Thyroid gland (tissue), 4 donors: Measurements from ENCODE around the gene KIAA1671. TPM values are rescaled to one million over a fixed set of nuclear protein-coding genes. Genes with fewer than 3 reads are reported as not detected.

Source experiments
- DNase-seq, 2 donors: peaks; one replicate each; pipeline ENCODE4 v3.0.0-alpha.2; 2019
- H3K27ac ChIP-seq, 3 donors: fragments of 200-600 bp; sonication (generic); 1 replicate in 2 of 3; 2 replicates in 1 of 3; pipeline ENCODE4 v1.5.1; 2016 to 2019; ENCODE audit warnings: mild to moderate bottlenecking in 1 of 3, moderate library complexity in 1 of 3
- H3K27me3 ChIP-seq: fragments of 200-600 bp; sonication (generic); one replicate; pipeline ENCODE4 v1.5.1; 2019
- H3K36me3 ChIP-seq, 2 donors: fragments of 200-600 bp; sonication (generic); one replicate each; pipeline ENCODE4 v1.5.1; 2016 to 2019
- H3K4me1 ChIP-seq, 2 donors: fragments of 200-600 bp; sonication (generic); one replicate each; pipeline ENCODE4 v1.5.1; 2017 to 2019
- H3K4me3 ChIP-seq, 3 donors: fragments of 200-600 bp; sonication (generic); replicated peaks in 1 of 3; 1 replicate in 2 of 3; 2 replicates in 1 of 3; pipeline ENCODE4 v1.5.1; 2016; ENCODE audit warnings: mild to moderate bottlenecking in 1 of 3
- H3K9me3 ChIP-seq: fragments of 200-600 bp; sonication (generic); one replicate; pipeline ENCODE4 v1.5.1; 2017
- POLR2A ChIP-seq, 2 donors: fragments of 450-650 bp; IDR thresholded peaks; one replicate each; pipeline ENCODE4 v1.6.1; 2017; ENCODE audit warnings: antibody characterized with exemption in 2 of 2, mild to moderate bottlenecking in 2 of 2, moderate library complexity in 1 of 2
- WGBS, 2 donors: methylation state at CpG; one replicate each; pipeline ENCODE4 v1.1.5; 2017; 5-methylcytosine and 5-hydroxymethylcytosine counted together
- intact Hi-C: fragments of 100-400 bp; cut with DNase I; formaldehyde crosslinking; loops from one replicate; pipeline ENCODE4 v1.15.1; 2023
- total RNA-seq, 4 donors: library from RNA; depleted of rRNA; stranded (reverse); fragments of >200 nt; gene quantifications; one replicate each; pipeline ENCODE4 v1.2.3, GENCODE V29; 2016
- TF ChIP-seq, protein P1 (sequence below), 6 experiments: fragments of 200-600 bp in 3 of 6; fragments of 450-650 bp in 3 of 6; sonication (generic) in 3 of 6; IDR thresholded peaks; one replicate each; pipeline ENCODE4 v1.5.1; 2016 to 2019; ENCODE audit warnings: antibody characterized with exemption in 6 of 6, mild to moderate bottlenecking in 2 of 6, inconsistent platforms in 1 of 6, moderate library complexity in 1 of 6

Gene KIAA1671
- total RNA-seq, 4 donors from 2014 or later: 63.2 to 111 (median 79.7) TPM

DNA sequence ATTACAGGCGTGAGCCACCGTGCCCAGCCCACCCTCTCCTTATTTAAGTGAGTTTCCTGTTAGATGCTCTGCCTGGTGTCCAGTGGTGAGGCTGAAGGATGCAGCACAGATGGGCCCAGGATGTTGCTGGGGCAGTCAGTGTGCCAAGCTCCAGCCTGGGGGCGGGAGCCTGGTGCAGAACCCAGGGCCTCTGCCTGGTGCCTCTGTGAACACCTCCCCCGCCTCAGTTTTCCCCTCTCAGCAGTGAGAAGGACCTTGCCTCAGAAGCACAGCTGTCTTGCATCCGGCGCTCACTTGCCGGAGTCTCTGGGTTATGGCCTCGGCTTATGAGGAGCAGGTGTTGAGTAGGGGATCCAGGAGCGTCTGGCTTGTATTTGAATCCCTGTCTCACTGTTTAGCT is 116.2 kb downstream of the KIAA1671 start:
- Histone ChIP-seq H3K4me1 (peaks cover 57 to 59% of the 10 kb centered on the region in 2 donors), H3K36me3 (no peaks in the 10 kb centered on the region), H3K9me3 (no peaks in the 10 kb centered on the region), H3K27ac (peak overlapping the region in 1 of 3 donors; percentile 91), H3K4me3 (no peak overlapping the region), H3K27me3 (no peaks in the 10 kb centered on the region)
- 93 to 96% methylated on average over 5 to 9 of the region's 9 CpGs for WGBS, 2 donors
- DNase-seq: no peak
- intact Hi-C loops: no loop called here
- TF ChIP-seq, protein P1, sequence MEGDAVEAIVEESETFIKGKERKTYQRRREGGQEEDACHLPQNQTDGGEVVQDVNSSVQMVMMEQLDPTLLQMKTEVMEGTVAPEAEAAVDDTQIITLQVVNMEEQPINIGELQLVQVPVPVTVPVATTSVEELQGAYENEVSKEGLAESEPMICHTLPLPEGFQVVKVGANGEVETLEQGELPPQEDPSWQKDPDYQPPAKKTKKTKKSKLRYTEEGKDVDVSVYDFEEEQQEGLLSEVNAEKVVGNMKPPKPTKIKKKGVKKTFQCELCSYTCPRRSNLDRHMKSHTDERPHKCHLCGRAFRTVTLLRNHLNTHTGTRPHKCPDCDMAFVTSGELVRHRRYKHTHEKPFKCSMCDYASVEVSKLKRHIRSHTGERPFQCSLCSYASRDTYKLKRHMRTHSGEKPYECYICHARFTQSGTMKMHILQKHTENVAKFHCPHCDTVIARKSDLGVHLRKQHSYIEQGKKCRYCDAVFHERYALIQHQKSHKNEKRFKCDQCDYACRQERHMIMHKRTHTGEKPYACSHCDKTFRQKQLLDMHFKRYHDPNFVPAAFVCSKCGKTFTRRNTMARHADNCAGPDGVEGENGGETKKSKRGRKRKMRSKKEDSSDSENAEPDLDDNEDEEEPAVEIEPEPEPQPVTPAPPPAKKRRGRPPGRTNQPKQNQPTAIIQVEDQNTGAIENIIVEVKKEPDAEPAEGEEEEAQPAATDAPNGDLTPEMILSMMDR (IDR thresholded peaks at IDR 0.05): no peak
- TF ChIP-seq POLR2A (IDR thresholded peaks at IDR 0.05): no peak

DNA sequence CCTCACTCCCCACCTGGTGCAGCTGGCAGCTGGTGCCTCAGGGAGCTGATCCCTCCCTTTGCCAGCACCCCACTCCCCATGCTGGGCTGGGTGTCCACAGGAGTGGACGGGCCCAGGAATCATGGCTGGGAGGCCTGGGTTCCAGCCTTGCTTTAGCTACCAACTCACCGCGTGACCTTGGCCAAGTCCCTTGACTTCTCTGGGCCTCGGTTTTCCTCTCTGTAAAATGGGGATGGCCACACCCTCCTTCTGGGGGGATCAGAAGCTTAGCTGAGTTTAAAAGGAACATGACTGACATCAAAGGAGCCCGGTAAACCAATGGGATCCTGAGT is 116.9 kb downstream of the KIAA1671 start:
- Histone ChIP-seq H3K4me1 (peaks cover 55 to 57% of the 10 kb centered on the region in 2 donors), H3K36me3 (no peaks in the 10 kb centered on the region), H3K4me3 (no peak overlapping the region), H3K27me3 (no peaks in the 10 kb centered on the region), H3K27ac (peak overlapping the region in 1 of 3 donors; percentile 91), H3K9me3 (no peaks in the 10 kb centered on the region)
- intact Hi-C loops: no loop called here
- no peak for DNase-seq
- TF ChIP-seq POLR2A (IDR thresholded peaks at IDR 0.05): no peak
- TF ChIP-seq, protein P1 (IDR thresholded peaks at IDR 0.05): no peak
- WGBS, 2 donors: 88 to 94% methylated on average over 5 of the region's 5 CpGs

DNA sequence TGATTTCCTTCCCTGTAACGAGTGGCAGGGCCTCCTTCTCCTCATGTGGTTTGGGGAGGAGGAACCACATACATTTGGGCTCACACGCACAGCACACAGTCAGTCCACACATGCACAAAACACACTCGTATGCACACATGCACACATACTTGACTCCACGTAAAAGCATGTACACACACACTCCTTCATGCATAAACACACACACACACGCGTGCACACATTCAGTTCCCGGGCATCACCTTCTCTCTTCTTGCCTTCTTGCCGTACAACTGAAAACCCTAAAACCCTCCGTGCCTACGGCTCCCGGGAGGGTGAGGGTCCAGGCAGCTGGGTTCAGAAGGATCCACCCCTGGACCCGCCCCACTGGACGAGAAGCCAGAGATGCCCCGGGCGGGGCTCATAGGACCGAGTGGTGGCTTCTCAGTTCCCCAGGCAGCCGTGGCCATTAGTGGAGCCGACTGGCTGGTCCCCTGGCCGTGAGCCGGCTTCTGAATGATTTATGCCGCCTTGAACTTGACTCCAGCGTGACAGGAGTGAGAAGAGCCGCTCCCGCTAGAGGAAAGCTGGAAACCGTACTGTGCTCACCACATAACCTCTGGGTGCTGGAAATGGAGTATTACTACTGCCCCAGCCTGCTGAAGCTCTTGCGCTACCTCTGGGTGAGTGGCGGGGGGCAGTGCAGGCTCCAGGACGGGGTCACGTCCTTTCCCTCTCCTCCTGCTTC is 117.4 kb downstream of the KIAA1671 start:
- intact Hi-C loops: no loop called here
- no peaks in the 10 kb centered on the region for H3K36me3 ChIP-seq
- H3K9me3 ChIP-seq: no peaks in the 10 kb centered on the region
- TF ChIP-seq, protein P1 (IDR thresholded peaks at IDR 0.05): no peak
- TF ChIP-seq POLR2A (IDR thresholded peaks at IDR 0.05): peak in 1 of 2 donors; percentile 37
- no peaks in the 10 kb centered on the region for H3K27me3 ChIP-seq
- peak; percentile 55 to 63 for DNase-seq
- H3K4me1 ChIP-seq: peaks cover 50 to 51% of the 10 kb centered on the region in 2 donors
- H3K4me3 ChIP-seq: no peak overlapping the region
- 40 to 66% methylated on average over 28 to 29 of the region's 29 CpGs for WGBS, 2 donors
- H3K27ac ChIP-seq: peak overlapping the region; percentile 50 to 91 (median 73)

DNA sequence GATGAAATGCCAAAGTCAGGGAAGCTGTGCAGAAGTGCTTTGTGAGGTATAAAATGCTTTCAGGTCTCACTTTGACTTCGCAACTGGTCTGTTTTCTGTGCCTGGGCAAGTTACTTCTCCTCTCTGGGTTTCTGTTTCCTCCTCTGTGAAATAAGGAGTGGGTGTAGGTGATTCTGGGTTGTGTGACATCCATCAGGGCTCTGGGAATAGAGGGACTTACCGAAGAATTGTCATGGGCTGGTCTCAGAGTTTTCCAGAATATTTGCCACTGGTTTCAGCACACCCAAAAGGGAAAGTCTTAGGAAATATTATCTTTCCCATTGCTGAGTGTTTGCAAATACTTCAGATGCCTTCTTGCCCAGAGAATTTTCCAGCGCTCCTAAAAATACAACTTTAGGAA is 118.4 kb downstream of the KIAA1671 start:
- intact Hi-C loops: no loop called here
- Histone ChIP-seq H3K36me3 (no peaks in the 10 kb centered on the region), H3K9me3 (no peaks in the 10 kb centered on the region), H3K4me3 (no peak overlapping the region), H3K27ac (peak overlapping the region in 2 of 3 donors; percentile 73 to 91), H3K27me3 (no peaks in the 10 kb centered on the region), H3K4me1 (peaks cover 40 to 47% of the 10 kb centered on the region in 2 donors)
- DNase-seq: no peak
- WGBS, 2 donors: 40 to 54% methylated on average over 3 of the region's 3 CpGs
- peak in 1 of 2 donors; percentile 10 for TF ChIP-seq POLR2A (IDR thresholded peaks at IDR 0.05)
- TF ChIP-seq, protein P1 (IDR thresholded peaks at IDR 0.05): no peak

DNA sequence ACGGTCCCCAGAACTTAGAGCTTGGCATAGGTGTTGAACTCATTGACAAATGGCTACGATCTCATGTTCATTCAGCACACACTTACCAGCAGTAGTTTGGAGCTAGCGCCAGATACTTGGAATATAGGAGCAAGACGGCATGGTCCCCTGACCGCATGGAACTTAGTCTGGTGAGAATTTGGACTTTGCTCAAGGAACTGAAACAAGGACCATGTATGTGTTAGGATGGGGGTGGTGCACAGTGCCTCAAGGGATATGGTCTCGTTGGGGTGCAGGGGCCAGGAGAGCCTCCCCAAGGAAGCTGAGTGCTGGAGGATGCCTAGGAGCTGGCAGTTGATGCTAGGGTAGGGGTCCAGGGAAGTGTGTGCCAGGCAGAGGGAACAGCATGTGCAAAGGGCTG is 119.2 kb downstream of the KIAA1671 start:
- Histone ChIP-seq H3K36me3 (no peaks in the 10 kb centered on the region), H3K9me3 (no peaks in the 10 kb centered on the region), H3K27me3 (no peaks in the 10 kb centered on the region), H3K4me1 (peaks cover 36 to 46% of the 10 kb centered on the region in 2 donors), H3K4me3 (no peak overlapping the region), H3K27ac (peak overlapping the region in 1 of 3 donors; percentile 91)
- DNase-seq: no peak
- intact Hi-C loops: no loop called here
- WGBS, 2 donors: 84 to 87% methylated on average over 6 of the region's 6 CpGs
- TF ChIP-seq POLR2A (IDR thresholded peaks at IDR 0.05): no peak
- TF ChIP-seq, protein P1 (IDR thresholded peaks at IDR 0.05): no peak
